OCI-LY7 (cell line): ENCODE results near the gene COX7A2. TPM values are rescaled to one million over a fixed set of nuclear protein-coding genes. Genes with fewer than 3 reads are reported as not detected.

Source experiments
- Bru-seq: library from RNA; stranded (reverse); fragments of 400-500 nt; gene quantifications from one replicate; lab custom pipeline; 2021; lab: Mats Ljungman, UMichigan
- BruChase-seq, 2 experiments: library from RNA; stranded (reverse); fragments of 400-500 nt; gene quantifications; one replicate each; lab custom pipeline; 2021; lab: Mats Ljungman, UMichigan
- BruUV-seq: library from RNA; stranded (reverse); fragments of 400-500 nt; replicated peaks from 2 replicates; lab custom pipeline; 2021; lab: Mats Ljungman, UMichigan
- CTCF ChIA-PET: fragments of 300-600 bp; sonication (Branson Sonifier 250); formaldehyde crosslinking; loops from one replicate; lab custom pipeline; 2022; ENCODE audit warnings: antibody characterized with exemption; ENCODE audit not compliant: unreplicated experiment; lab: Charles Lee
- POLR2A ChIA-PET: fragments of 300-600 bp; sonication (Branson Sonifier 250); formaldehyde crosslinking; loops from one replicate; lab custom pipeline; 2022; ENCODE audit warnings: antibody characterized with exemption; lab: Charles Lee
- DNase-seq: peaks from one replicate; pipeline ENCODE4 v3.0.0-alpha.2; 2015; ENCODE audit warnings: low spot score
- H2AFZ ChIP-seq: fragments of 200-600 bp; sonication (generic), shearing (Covaris generic); 2 replicates; pipeline ENCODE4 v1.6.1; 2014; ENCODE audit warnings: mild to moderate bottlenecking, antibody characterized with exemption, low read length, moderate library complexity
- H3K27ac ChIP-seq: fragments of 200-600 bp; sonication (generic); 2 replicates; pipeline ENCODE4 v1.5.1; 2014; ENCODE audit warnings: mixed run types, low read depth, mild to moderate bottlenecking, moderate library complexity, low read length, inconsistent platforms; ENCODE audit not compliant: poor library complexity, severe bottlenecking
- H3K36me3 ChIP-seq: fragments of 200-600 bp; sonication (generic); 2 replicates; pipeline ENCODE4 v1.6.1; 2014; ENCODE audit warnings: mild to moderate bottlenecking, antibody characterized with exemption, low read length, moderate library complexity, mixed read lengths; ENCODE audit not compliant: insufficient read depth
- H3K4me1 ChIP-seq: fragments of 200-600 bp; sonication (generic); 2 replicates; pipeline ENCODE4 v1.5.1; 2014; ENCODE audit warnings: mild to moderate bottlenecking, low read length; ENCODE audit not compliant: insufficient read depth, poor library complexity, severe bottlenecking
- H3K4me2 ChIP-seq: fragments of 200-600 bp; sonication (generic); 2 replicates; pipeline ENCODE4 v1.6.1; 2014; ENCODE audit warnings: mild to moderate bottlenecking, low read length
- H3K4me3 ChIP-seq: fragments of 200-600 bp; sonication (generic); 2 replicates; pipeline ENCODE4 v1.5.1; 2014; ENCODE audit warnings: mild to moderate bottlenecking, low read depth, low read length; ENCODE audit not compliant: poor library complexity, severe bottlenecking
- H3K79me2 ChIP-seq: fragments of 200-600 bp; sonication (generic); 2 replicates; pipeline ENCODE4 v1.6.1; 2016; ENCODE audit warnings: low read depth, mild to moderate bottlenecking, low read length, moderate library complexity, mixed read lengths; ENCODE audit not compliant: insufficient read depth
- H3K9me2 ChIP-seq: fragments of 200-600 bp; sonication (generic); 2 replicates; pipeline ENCODE4 v1.6.1; 2016; ENCODE audit warnings: mild to moderate bottlenecking, low read length, mixed read lengths; ENCODE audit not compliant: insufficient read depth
- H3K9me3 ChIP-seq: fragments of 200-600 bp; sonication (generic); 2 replicates; pipeline ENCODE4 v1.6.1; 2014; ENCODE audit warnings: mild to moderate bottlenecking, mixed run types, low read length, mixed read lengths
- H4K20me1 ChIP-seq: fragments of 200-600 bp; sonication (generic); 2 replicates; pipeline ENCODE4 v1.6.1; 2014; ENCODE audit warnings: mild to moderate bottlenecking, antibody characterized with exemption, low read length, moderate library complexity, mixed read lengths; ENCODE audit not compliant: insufficient read depth
- EZH2phosphoT487 ChIP-seq: fragments of 200-600 bp; sonication (generic); IDR thresholded peaks from 2 replicates; pipeline ENCODE4 v1.6.1; 2018; ENCODE audit warnings: low read depth, borderline replicate concordance, mild to moderate bottlenecking, mixed run types, antibody characterized with exemption, low read length, moderate library complexity, mixed read lengths
- intact Hi-C: fragments of 100-400 bp; cut with micrococcal nuclease; formaldehyde crosslinking; loops from one replicate; pipeline ENCODE4 v1.10.0; 2022; ENCODE audit not compliant: unreplicated experiment
- long read RNA-seq: library from polyadenylated mRNA; stranded (forward); transcript quantifications from one replicate; pipeline ENCODE4 v2.0.0, GENCODE V29; 2022
- total RNA-seq, 2 experiments: library from RNA; depleted of rRNA in 1 of 2; stranded (reverse); fragments of >200 nt in 1 of 2; shearing (Covaris generic) in 1 of 2; gene quantifications; 2 replicates each; pipeline ENCODE4 v1.2.3, GENCODE V29; 2014 to 2022
- TF ChIP-seq, protein P1 (sequence below): fragments of 200-600 bp; sonication (generic); conservative IDR thresholded peaks from 2 replicates; pipeline ENCODE4 v1.5.1; 2014; ENCODE audit warnings: mild to moderate bottlenecking, antibody characterized with exemption, low read length, moderate library complexity, mixed read lengths

Gene COX7A2, protein sequence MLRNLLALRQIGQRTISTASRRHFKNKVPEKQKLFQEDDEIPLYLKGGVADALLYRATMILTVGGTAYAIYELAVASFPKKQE
- total RNA-seq (2014; rRNA removed; shearing (Covaris generic)), result 133 and 210 TPM in 2 replicates
- total RNA-seq (2022), result 403 and 421 TPM in 2 replicates
- Bru-seq, nascent RNA, result percentile 95 among the genes with signal in this experiment
- percentile 96 among the genes with signal in this experiment for BruChase-seq, experiment 1, labeled RNA remaining after a 6-hour chase
- percentile 92 among the genes with signal in this experiment for BruChase-seq, experiment 2, labeled RNA remaining after a 2-hour chase
- long read RNA-seq, transcript COX7A2-202 (4 exons, 773 nt), result major isoform, 234 of 251 reads
- long read RNA-seq, partial matches to known transcripts, result 1 of 251 reads
- long read RNA-seq, other reads (novel, unspliced or antisense), result 8 of 251 reads

DNA sequence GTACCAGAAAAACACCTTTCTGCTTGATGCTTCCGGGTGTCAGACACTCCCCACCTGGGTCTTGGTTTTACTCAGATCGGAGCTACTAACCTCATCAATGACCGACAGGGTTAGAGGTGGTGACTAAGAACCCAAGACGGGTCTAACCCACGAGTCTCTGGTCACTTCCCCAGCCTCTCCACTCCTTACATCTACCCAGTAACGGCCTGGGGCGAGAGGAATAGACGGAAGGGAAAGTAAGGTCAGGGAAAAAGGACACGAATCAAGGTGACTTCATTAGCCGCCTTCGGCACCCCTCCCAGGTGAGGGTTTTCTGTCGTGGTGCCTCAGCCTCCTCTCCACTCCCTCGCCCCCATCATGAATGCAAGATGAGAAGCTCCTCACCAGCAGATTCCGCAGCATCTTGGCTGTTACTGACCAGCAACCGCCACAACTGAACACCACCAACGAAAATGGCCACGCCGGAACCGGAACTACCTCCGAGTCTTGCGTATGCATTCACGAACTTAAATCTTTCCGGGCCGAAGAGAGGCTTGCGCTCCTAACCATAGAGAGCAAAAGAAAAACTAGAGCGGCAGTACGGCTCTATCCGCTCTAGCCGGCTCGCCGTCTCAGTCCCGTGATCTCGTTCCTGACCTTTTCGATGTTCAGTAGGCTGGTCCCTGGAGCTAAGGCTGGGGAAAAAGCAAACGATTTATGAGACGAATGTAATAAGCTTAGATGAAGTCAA is at the start of gene COX7A2:
TSS of gene COX7A2 (minus strand) at position 469 of the 730 bp plus-strand sequence. CDS start at position 402, 67 bp downstream.
- intact Hi-C loops, result loop anchor here (1.0 to 5.0 kb wide), 2 partner anchors 42 to 359 kb away; partner anchors contain the start of gene SENP6
- TF ChIP-seq, protein P1, sequence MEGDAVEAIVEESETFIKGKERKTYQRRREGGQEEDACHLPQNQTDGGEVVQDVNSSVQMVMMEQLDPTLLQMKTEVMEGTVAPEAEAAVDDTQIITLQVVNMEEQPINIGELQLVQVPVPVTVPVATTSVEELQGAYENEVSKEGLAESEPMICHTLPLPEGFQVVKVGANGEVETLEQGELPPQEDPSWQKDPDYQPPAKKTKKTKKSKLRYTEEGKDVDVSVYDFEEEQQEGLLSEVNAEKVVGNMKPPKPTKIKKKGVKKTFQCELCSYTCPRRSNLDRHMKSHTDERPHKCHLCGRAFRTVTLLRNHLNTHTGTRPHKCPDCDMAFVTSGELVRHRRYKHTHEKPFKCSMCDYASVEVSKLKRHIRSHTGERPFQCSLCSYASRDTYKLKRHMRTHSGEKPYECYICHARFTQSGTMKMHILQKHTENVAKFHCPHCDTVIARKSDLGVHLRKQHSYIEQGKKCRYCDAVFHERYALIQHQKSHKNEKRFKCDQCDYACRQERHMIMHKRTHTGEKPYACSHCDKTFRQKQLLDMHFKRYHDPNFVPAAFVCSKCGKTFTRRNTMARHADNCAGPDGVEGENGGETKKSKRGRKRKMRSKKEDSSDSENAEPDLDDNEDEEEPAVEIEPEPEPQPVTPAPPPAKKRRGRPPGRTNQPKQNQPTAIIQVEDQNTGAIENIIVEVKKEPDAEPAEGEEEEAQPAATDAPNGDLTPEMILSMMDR, result no peak
- no peak for TF ChIP-seq EZH2phosphoT487
- BruUV-seq, result TSS peak; percentile 78
- H3K4me2 ChIP-seq, result peak within 1 kb of the TSS; percentile 79
- H3K4me1 ChIP-seq, result peaks cover 13% of the 10 kb centered on the region
- peak within 1 kb of the TSS; percentile 80 for H3K27ac ChIP-seq
- DNase-seq, result peak; percentile 95
- ChIA-PET CTCF (interaction anchor here (1.3 kb wide), 1 partner anchor 40 kb away, joined by 5 read pairs; no protein-coding TSS in a partner anchor), POLR2A (interaction anchor here (0.7 to 2.0 kb wide), 15 partner anchors 9 to 358 kb away, joined by 3 to 13 read pairs (median 5); partner anchors contain the start of genes SENP6 and TMEM30A)
- peak within 1 kb of the TSS; percentile 92 for H2AFZ ChIP-seq
- peaks cover 36% of the 10 kb centered on the region for H3K36me3 ChIP-seq
- H3K4me3 ChIP-seq, result peak within 1 kb of the TSS; percentile 97
- H3K9me3 ChIP-seq, result no peaks in the 10 kb centered on the region
- no peaks in the 10 kb centered on the region for H4K20me1 ChIP-seq
- peaks cover 37% of the 10 kb centered on the region for H3K79me2 ChIP-seq
- no peaks in the 10 kb centered on the region for H3K9me2 ChIP-seq

DNA sequence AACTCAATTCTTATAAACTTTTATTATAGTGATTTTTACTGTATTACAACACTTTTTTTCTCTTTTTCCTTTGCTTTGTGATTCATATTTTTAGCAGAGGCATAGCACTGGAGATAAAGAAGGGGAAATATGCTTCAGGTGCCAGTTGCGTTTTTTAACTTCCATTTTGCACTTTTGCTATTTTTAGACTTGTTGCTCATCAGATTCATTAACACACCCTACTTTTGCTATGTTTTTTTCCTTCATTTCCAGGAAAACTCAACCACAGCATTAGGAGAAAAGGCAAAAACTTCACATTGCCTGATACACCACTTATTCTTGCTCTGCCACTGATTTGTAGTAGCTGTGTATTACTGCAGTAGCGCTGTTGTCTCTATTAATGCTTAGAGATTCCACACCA is 49.0 kb upstream of the COX7A2 start:
- Histone ChIP-seq H3K4me2 (no peak overlapping the region), H3K4me3 (no peak overlapping the region), H3K79me2 (peaks cover 9% of the 10 kb centered on the region; the same call in 1 of the 2 replicates), H3K4me1 (peaks cover 14% of the 10 kb centered on the region), H3K9me2 (no peaks in the 10 kb centered on the region), H3K9me3 (no peaks in the 10 kb centered on the region), H3K36me3 (no peaks in the 10 kb centered on the region), H2AFZ (no peak overlapping the region), H3K27ac (no peak overlapping the region), H4K20me1 (no peaks in the 10 kb centered on the region)
- BruUV-seq, result no TSS peak
- POLR2A ChIA-PET, result interaction anchor here (0.5 kb wide), 1 partner anchor 344 kb away, joined by 4 read pairs; no protein-coding TSS in a partner anchor
- TF ChIP-seq, protein P1, result no peak
- no peak for TF ChIP-seq EZH2phosphoT487
- CTCF ChIA-PET, result no interaction called here
- DNase-seq, result no peak
- intact Hi-C loops, result no loop called here
